Measurements from ENCODE around the gene KRTAP9-4.
"Not testable (repeated sequence)": the region's sequence is repeated elsewhere in the genome, so short reads cannot be mapped to it uniquely, and the experiment has no call there.

Gene KRTAP9-4

DNA sequence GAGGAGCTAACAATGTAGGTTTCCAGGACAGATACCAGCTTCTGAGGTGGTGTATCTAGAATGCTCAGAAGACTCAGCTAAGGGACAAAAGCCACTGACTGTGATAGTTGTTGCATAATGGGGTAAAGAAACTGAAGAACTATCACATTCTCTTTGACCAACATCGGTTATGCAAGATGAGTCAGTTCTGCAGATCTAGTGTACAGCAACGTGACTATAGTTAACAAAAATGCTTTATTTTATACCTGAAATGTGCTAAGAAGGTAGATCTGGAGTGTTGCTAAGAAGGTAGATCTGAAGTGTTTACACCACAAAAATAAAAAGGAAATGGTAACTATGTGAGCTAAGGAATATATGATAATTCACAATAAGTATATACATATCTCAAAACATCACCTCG is 18.2 kb downstream of the KRTAP9-4 start:
- no peak overlapping the region for H3K27ac ChIP-seq (ENCODE audit: low read depth, low read length)
- H4K20me1 ChIP-seq (ENCODE audit: control insufficient read depth, insufficient read depth, low read depth, low read length): no peaks in the 10 kb centered on the region
- H3K9me2 ChIP-seq (replicated peaks; ENCODE audit: control insufficient read depth, low read length): no peaks in the 10 kb centered on the region
- peaks cover 23% of the 10 kb centered on the region for H3K27me3 ChIP-seq (ENCODE audit: control insufficient read depth, low read length)
- no peaks in the 10 kb centered on the region for H3K4me1 ChIP-seq (ENCODE audit: control insufficient read depth, low read length)
- H3K36me3 ChIP-seq (ENCODE audit: control insufficient read depth, low read length): no peaks in the 10 kb centered on the region
- no peak overlapping the region for H3K4me3 ChIP-seq (ENCODE audit: low read length)
- no peak overlapping the region for H3K4me2 ChIP-seq (ENCODE audit: low read length)
- H3K79me2 ChIP-seq (ENCODE audit: control insufficient read depth, low read length): no peaks in the 10 kb centered on the region
- no peak for TF ChIP-seq CTCF (IDR thresholded peaks at IDR 0.05; ENCODE audit: low read depth, low read length, poor library complexity, severe bottlenecking)
- TF ChIP-seq EZH2phosphoT487 (IDR thresholded peaks at IDR 0.05; ENCODE audit: borderline replicate concordance, low read length): no peak
- H3K9me3 ChIP-seq (ENCODE audit: control insufficient read depth, insufficient read depth, low read length): no peaks in the 10 kb centered on the region
- no peaks in the 10 kb centered on the region for H3F3A ChIP-seq (ENCODE audit: control insufficient read depth, insufficient read depth)

- not testable (repeated sequence) for H3K79me2 ChIP-seq (ENCODE audit: control insufficient read depth, low read length); H3K4me1 ChIP-seq (ENCODE audit: control insufficient read depth, low read length); H3F3A ChIP-seq (ENCODE audit: control insufficient read depth, insufficient read depth); H3K9me3 ChIP-seq (ENCODE audit: control insufficient read depth, insufficient read depth, low read length); H3K4me3 ChIP-seq (ENCODE audit: low read length); H3K27ac ChIP-seq (ENCODE audit: low read depth, low read length); H3K36me3 ChIP-seq (ENCODE audit: control insufficient read depth, low read length); H4K20me1 ChIP-seq (ENCODE audit: control insufficient read depth, insufficient read depth, low read depth, low read length); H3K4me2 ChIP-seq (ENCODE audit: low read length); H3K9me2 ChIP-seq (replicated peaks; ENCODE audit: control insufficient read depth, low read length)
- H3K27me3 ChIP-seq (ENCODE audit: control insufficient read depth, low read length): peaks cover 33% of the 10 kb centered on the region
Measured at GRCh38 chr17:41271323-41271722, 21.8 kb downstream of the KRTAP9-4 start.

- H3K36me3 ChIP-seq (ENCODE audit: control insufficient read depth, low read length): no peaks in the 10 kb centered on the region
- no peaks in the 10 kb centered on the region for H4K20me1 ChIP-seq (ENCODE audit: control insufficient read depth, insufficient read depth, low read depth, low read length)
- H3F3A ChIP-seq (ENCODE audit: control insufficient read depth, insufficient read depth): no peaks in the 10 kb centered on the region
- no peaks in the 10 kb centered on the region for H3K4me1 ChIP-seq (ENCODE audit: control insufficient read depth, low read length)
- no peaks in the 10 kb centered on the region for H3K9me3 ChIP-seq (ENCODE audit: control insufficient read depth, insufficient read depth, low read length)
- TF ChIP-seq CTCF (IDR thresholded peaks at IDR 0.05; ENCODE audit: low read depth, low read length, poor library complexity, severe bottlenecking) (no peak), EZH2phosphoT487 (IDR thresholded peaks at IDR 0.05; ENCODE audit: borderline replicate concordance, low read length) (no peak)
- no peak overlapping the region for H3K4me2 ChIP-seq (ENCODE audit: low read length)
- no peaks in the 10 kb centered on the region for H3K79me2 ChIP-seq (ENCODE audit: control insufficient read depth, low read length)
- peaks cover 34% of the 10 kb centered on the region for H3K27me3 ChIP-seq (ENCODE audit: control insufficient read depth, low read length)
- no peak overlapping the region for H3K27ac ChIP-seq (ENCODE audit: low read depth, low read length)
- H3K9me2 ChIP-seq (replicated peaks; ENCODE audit: control insufficient read depth, low read length): no peaks in the 10 kb centered on the region
- no peak overlapping the region for H3K4me3 ChIP-seq (ENCODE audit: low read length)
Measured at GRCh38 chr17:41271858-41272257, 22.4 kb downstream of the KRTAP9-4 start.

DNA sequence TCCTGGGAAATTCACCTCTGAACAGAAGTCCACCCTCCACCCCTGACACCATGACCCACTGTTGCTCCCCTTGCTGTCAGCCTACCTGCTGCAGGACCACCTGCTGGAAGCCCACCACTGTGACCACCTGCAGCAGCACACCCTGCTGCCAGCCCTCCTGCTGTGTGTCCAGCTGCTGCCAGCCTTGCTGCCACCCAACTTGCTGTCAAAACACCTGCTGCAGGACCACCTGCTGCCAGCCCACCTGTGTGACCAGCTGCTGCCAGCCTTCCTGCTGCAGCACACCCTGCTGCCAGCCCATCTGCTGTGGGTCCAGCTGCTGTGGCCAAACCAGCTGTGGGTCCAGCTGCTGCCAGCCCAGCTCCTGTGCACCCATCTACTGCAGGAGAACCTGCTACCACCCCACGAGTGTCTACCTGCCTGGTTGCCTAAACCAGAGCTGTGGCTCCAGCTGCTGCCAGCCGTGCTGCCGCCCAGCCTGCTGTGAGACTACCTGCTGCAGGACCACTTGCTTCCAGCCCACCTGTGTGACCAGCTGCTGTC is 26.2 kb downstream of the KRTAP9-4 start, which contains the start of gene KRTAP9-7:
TSS of gene KRTAP9-7 (plus strand) at position 51 of the 543 bp plus-strand sequence. CDS start at position 51, 0 bp downstream.
- H3K79me2 ChIP-seq (ENCODE audit: control insufficient read depth, low read length); H4K20me1 ChIP-seq (ENCODE audit: control insufficient read depth, insufficient read depth, low read depth, low read length); H3K9me3 ChIP-seq (ENCODE audit: control insufficient read depth, insufficient read depth, low read length); H3F3A ChIP-seq (ENCODE audit: control insufficient read depth, insufficient read depth); H3K4me1 ChIP-seq (ENCODE audit: control insufficient read depth, low read length); H3K36me3 ChIP-seq (ENCODE audit: control insufficient read depth, low read length); H3K4me3 ChIP-seq (ENCODE audit: low read length); H3K9me2 ChIP-seq (replicated peaks; ENCODE audit: control insufficient read depth, low read length); H3K4me2 ChIP-seq (ENCODE audit: low read length); H3K27ac ChIP-seq (ENCODE audit: low read depth, low read length): not testable (repeated sequence)
- peaks cover 31% of the 10 kb centered on the region for H3K27me3 ChIP-seq (ENCODE audit: control insufficient read depth, low read length)
